Activated CD4-positive, CD25-positive, alpha-beta regulatory T cell (primary cell): ENCODE measurements around the gene BACE2.
"Not testable (repeated sequence)": the region's sequence is repeated elsewhere in the genome, so short reads cannot be mapped to it uniquely, and the experiment has no call there.

ENCODE experiments used
- DNase-seq, 4 experiments: peaks; one replicate each; lab custom pipeline; 2025; lab: John Stamatoyannopoulos, UW

The BACE2 gene

GRCh38 chr21:41240040-41240439, 72.1 kb downstream of the BACE2 start:
- DNase-seq = no peak

DNA sequence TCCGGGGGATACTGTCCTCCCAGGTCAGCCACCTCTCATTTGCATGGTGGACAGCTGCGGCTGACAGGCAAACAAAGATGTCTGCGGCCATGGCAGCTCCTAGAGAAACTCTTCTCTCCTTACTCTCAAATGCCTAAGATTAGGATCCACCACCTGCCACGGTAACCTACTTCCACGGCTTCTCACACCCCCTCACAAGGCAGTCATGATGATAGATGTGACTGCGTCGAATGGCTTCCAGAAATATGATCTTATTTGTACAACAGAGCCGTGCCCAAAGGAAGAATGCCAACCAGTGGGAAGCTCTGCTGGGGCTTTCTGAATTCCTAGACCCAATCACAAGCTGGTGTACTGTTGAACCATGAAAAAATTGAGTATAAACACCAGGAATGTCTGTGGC, 73.4 kb downstream of the BACE2 start:
- DNase-seq = no peak

- DNase-seq = no peak
Measured at GRCh38 chr21:41242238-41242829, 74.4 kb downstream of the BACE2 start.

GRCh38 chr21:41243107-41243506, 75.1 kb downstream of the BACE2 start:
- DNase-seq = no peak

DNA sequence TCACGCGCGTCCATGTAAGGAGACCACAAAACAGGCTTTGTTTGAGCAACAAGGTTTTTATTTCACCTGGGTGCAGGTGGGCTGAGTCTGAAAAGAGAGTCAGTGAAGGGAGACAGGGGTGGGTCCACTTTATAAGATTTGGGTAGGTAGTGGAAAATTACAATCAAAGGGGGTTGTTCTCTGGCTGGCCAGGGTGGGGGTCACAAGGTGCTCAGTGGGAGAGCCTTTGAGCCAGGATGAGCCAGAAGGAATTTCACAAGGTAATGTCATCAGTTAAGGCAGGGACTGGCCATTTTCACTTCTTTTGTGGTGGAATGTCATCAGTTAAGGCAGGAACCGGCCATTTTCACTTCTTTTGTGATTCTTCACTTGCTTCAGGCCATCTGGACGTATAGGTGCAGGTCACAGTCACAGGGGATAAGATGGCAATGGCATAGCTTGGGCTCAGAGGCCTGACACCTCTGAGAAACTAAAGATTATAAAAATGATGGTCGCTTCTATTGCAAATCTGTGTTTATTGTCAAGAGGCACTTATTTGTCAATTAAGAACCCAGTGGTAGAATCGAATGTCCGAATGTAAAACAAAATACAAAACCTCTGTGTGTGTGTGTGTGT, 76.4 kb downstream of the BACE2 start:
- not testable (repeated sequence) for DNase-seq

- DNase-seq = no peak
Measured at GRCh38 chr21:41245509-41246135, 77.7 kb downstream of the BACE2 start.

DNA sequence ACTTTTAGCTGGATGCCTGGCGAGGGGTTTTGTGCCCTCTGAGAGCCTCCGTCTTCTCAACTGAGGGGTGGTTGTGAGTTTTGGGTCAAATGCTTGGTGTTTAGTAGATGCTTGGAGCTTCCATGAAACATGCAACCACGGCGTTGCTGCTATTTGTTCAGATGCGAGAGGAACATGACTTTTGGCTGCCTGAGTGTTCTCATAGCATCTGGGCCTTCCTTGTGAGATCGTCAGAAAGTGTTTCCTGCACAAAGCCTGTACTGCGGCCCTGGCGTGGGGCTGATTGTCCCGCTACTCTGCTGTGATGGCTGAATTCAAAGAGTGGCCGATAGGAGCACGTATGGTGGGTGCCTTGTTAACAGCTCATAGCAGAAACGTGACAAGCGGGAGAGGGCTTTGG, 78.8 kb downstream of the BACE2 start:
- DNase-seq = no peak

GRCh38 chr21:41247561-41248545, 79.9 kb downstream of the BACE2 start:
- DNase-seq = no peak

- no peak for DNase-seq
Measured at GRCh38 chr21:41249476-41249875, 81.5 kb downstream of the BACE2 start.

DNA sequence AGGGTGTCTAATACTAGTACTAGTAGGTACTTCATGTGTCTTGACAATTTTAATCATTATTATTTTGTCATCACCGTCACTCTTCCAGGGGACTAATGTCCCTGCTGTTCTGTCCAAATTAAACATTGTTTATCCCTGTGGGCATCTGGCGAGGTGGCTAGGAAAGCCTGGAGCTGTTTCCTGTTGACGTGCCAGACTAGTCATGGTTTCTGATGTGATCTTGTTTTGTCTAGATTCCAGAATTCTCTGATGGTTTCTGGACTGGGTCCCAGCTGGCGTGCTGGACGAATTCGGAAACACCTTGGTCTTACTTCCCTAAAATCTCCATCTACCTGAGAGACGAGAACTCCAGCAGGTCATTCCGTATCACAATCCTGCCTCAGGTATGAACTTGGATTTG, 82.6 kb downstream of the BACE2 start:
- no peak for DNase-seq

DNA sequence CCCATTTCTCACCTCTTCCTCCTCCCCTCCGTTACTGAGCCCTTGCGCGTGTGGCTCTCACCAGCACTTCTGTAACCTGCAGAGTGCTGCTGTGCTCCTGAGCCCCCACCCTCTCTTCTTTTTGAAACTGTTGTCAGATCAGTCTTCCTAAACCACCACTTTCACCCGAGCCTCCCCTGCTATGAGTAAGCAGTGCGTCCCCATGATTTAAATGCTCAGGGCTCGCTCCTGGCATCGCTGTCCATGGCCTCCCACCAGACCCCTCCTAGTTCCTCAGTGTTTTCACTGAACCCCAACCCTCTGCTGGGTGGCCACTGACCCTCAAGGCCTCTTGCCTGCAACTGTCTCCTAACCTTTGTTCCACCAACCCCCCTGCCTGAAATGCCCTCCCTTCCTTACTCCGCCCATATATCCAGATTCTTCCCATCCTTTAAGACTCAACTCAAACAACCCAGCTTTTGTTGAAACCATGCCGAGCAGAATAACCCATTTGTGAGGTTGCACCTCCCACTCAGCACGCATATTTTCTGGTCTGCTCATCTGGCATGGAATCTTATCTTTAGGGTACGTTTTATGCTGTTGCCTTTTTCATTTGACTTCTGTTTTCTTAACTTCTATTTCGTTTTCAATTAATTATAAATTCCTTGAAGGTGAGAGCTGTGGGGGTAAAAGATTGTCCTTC, 84.1 kb downstream of the BACE2 start:
- DNase-seq = no peak

DNA sequence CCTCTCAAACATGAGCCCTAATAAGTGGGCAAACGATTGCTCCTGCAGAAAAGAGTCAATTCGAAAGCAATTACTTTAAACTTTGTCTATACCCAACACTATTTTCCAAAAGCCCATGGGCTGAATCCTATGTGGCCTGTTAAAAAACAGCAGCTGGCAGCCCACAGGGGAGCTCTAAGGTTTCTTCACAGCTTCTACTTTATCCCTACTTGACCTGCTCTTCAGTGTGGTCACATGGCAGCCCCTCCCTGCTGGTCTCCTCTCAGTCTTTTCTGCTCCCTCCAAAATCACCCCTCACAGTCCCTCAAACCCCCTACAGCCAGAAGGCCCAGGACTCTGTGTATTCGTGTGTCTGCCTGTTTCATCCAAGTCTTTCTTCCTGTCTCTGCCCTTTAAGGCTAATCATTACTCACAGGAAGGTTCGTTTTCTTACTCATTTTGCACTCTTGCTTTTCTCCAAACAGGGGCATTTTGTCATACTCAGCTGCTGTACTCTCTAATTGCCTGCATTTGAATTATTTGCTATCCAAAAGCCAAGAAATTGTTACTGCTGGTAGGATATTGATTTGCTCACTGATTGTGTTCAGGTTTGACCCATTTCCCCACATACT, 86.2 kb downstream of the BACE2 start:
- DNase-seq = no peak

DNA sequence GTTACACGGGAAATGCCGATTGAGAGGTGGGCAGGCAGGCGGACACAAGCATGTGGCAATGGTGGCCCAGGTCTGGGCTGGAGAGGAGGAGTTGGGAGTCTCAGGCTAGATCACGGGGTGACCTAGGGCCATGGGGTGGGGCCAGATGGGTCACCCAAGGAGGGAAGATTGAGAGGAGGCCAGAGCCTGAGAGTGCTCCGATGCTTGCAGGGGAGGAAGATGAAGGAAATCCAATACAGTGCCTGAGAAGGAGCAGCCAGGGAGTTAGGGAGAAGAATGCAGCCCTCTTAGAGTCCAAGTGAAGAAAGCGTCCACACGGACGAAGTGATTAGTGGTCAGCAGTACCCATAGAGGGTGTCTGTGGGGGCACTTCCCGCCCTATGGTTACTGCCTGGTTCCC, 87.2 kb downstream of the BACE2 start:
- DNase-seq = no peak

GRCh38 chr21:41256231-41256630, 88.3 kb downstream of the BACE2 start:
- DNase-seq = not testable (repeated sequence)

GRCh38 chr21:41256771-41257702, 89.1 kb downstream of the BACE2 start:
- no peak for DNase-seq

- DNase-seq = no peak
Measured at GRCh38 chr21:41258617-41259016, 90.7 kb downstream of the BACE2 start.

- no peak for DNase-seq
Measured at GRCh38 chr21:41260428-41260827, 92.5 kb downstream of the BACE2 start.

DNA sequence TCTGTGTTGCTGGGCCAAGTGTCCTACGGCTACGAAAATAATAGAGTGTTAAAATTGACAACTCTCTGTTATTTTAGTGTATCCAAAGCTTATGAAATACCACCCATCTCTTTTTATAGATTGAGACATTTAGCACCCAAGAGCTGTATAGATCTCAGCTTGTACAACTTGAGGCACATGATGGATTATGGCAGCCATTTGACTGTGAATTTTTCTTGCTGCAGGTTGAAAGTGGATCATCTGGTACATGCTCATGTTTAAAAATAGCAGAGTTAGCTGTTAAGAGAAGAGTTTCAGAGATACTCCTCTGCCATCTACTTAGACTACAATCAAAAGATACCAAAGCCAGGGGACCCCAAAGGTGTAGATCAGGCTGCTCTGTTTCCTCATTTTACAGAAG, 99.4 kb downstream of the BACE2 start:
- no peak for DNase-seq

DNA sequence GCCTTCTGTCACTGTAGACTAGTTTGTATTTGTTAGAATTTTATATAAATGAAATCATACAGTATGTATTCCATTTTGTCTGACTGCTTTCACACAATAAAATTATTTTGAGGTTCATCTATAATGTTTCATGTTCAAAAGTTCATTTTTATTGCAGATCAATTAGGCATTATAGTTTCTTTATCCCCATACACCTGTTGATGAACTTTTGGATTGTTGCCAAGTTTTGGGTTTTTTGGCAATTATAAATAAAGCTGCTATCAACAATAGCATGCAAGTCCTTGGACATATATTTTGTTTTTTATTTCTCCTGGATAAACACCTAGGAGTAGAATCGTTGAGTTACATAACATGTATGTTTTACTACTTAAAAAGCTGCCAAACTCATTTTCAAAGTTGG, 101.6 kb downstream of the BACE2 start:
- DNase-seq = no peak

GRCh38 chr21:41277196-41277595, 109.2 kb downstream of the BACE2 start:
- no peak for DNase-seq
